Gastrocnemius medialis (tissue), 4 donors: ENCODE data around the gene S100A9.

Experiments used
- CTCF ChIP-seq, 5 experiments: fragments of 450-650 bp in 3 of 5; fragments of 200-600 bp in 2 of 5; sonication (generic) in 2 of 5; IDR thresholded peaks in 4 of 5; conservative IDR thresholded peaks in 1 of 5; 1 replicate in 4 of 5; 2 replicates in 1 of 5; pipeline ENCODE4 v1.5.1; 2016 to 2019; ENCODE audit warnings: antibody characterized with exemption in 5 of 5, mild to moderate bottlenecking in 3 of 5, moderate library complexity in 3 of 5
- POLR2A ChIP-seq, 2 donors: fragments of 450-650 bp; IDR thresholded peaks; one replicate each; pipeline ENCODE4 v1.6.1; 2017; ENCODE audit warnings: antibody characterized with exemption in 2 of 2, mild to moderate bottlenecking in 2 of 2, moderate library complexity in 2 of 2

GRCh38 chr1:153390938-153391710 lies 33.5 kb downstream of the S100A9 start, which contains the start of gene S100A8:
- no peak for TF ChIP-seq CTCF (IDR thresholded peaks at IDR 0.05 in 4 of 5, conservative IDR thresholded peaks at IDR 0.05 in 1 of 5)
- peak; percentile 10 to 35 for TF ChIP-seq POLR2A (IDR thresholded peaks at IDR 0.05)
